ENCODE results near the gene IRX3. TPM values are rescaled to one million over a fixed set of nuclear protein-coding genes. Genes with fewer than 3 reads are reported as not detected.

The IRX3 gene
- total and polyA plus RNA-seq, 2 of the 8 experiments (the other 6 are each of a cell fraction or from before 2014, with no cell fraction given): 0.50 to 1.6 TPM

GRCh38 chr16:54275956-54276355 lies 10.6 kb downstream of the IRX3 start:
- no peak for DNase-seq (ENCODE audit: low read depth in 1 of 2, low spot score in 2 of 2)
- POLR2A ChIA-PET (ENCODE audit: partially characterized antibody): no interaction called here
- H3K4ac ChIP-seq (replicated peaks; ENCODE audit: insufficient read length, low read depth, low read length): no peak overlapping the region

More at GRCh38 chr16:54275956-54276355, 10.6 kb downstream of the IRX3 start:
- Histone ChIP-seq H3K79me2 (ENCODE audit: control insufficient read depth in 1 of 2, insufficient read depth in 2 of 2, low read length in 2 of 2) (no peaks in the 10 kb centered on the region), H3K14ac (ENCODE audit: insufficient read length) (no peak overlapping the region), H4K8ac (ENCODE audit: extremely low read depth, insufficient read depth, low read length) (no peak overlapping the region), H2AK5ac (ENCODE audit: low read depth, low read length) (no peak overlapping the region), H2BK15ac (ENCODE audit: low read length) (no peak overlapping the region), H4K91ac (replicated peaks; ENCODE audit: insufficient read length, low read length) (no peak overlapping the region), H3K79me1 (ENCODE audit: low read depth, low read length) (no peaks in the 10 kb centered on the region), H3K36me3 (ENCODE audit: control insufficient read depth in 2 of 4, insufficient read depth in 4 of 4, low read length in 3 of 4) (no peaks in the 10 kb centered on the region), H2BK12ac (ENCODE audit: low read depth, low read length) (no peak overlapping the region), H3K56ac (replicated peaks; ENCODE audit: insufficient read length, low read depth, low read length) (no peak overlapping the region), H3K4me2 (ENCODE audit: insufficient read depth in 1 of 2, low read depth in 2 of 2, low read length in 2 of 2) (no peak overlapping the region), H4K5ac (ENCODE audit: insufficient read length, low read depth, low read length) (no peak overlapping the region), H3K9me3 (ENCODE audit: insufficient read depth in 2 of 2, low read depth in 1 of 2, low read length in 1 of 2) (no peaks in the 10 kb centered on the region), H3K4me3 (ENCODE audit: extremely low read depth in 1 of 4, insufficient read depth in 2 of 4, low read depth in 3 of 4, low read length in 4 of 4) (no peak overlapping the region), H3K9ac (replicated peaks in 1 of 4; ENCODE audit: extremely low read depth in 1 of 4, low read depth in 3 of 4, low read length in 3 of 4) (no peak overlapping the region), H3K27me3 (replicated peaks in 1 of 4; ENCODE audit: control insufficient read depth in 3 of 4, extremely low read depth in 1 of 4, insufficient read depth in 3 of 4, low read length in 3 of 4) (peaks cover 5 to 18% (median 16%) of the 10 kb centered on the region in 4 experiments), H2BK120ac (replicated peaks; ENCODE audit: low read depth, low read length) (no peak overlapping the region), H4K20me1 (replicated peaks in 1 of 2; ENCODE audit: control insufficient read depth in 1 of 2, insufficient read depth in 2 of 2, low read length in 2 of 2) (no peaks in the 10 kb centered on the region), H3K23ac (ENCODE audit: insufficient read length) (no peak overlapping the region), H3K18ac (ENCODE audit: extremely low read depth, low read length) (no peak overlapping the region), H2BK20ac (ENCODE audit: low read length) (no peak overlapping the region), H3K23me2 (ENCODE audit: low read depth, low read length) (no peaks in the 10 kb centered on the region), H3K4me1 (replicated peaks in 1 of 4; ENCODE audit: control insufficient read depth in 3 of 4, insufficient read depth in 4 of 4, low read length in 3 of 4) (no peaks in the 10 kb centered on the region), H2AFZ (ENCODE audit: low read length) (no peak overlapping the region), H2BK5ac (ENCODE audit: low read depth, low read length) (no peak overlapping the region), H3K27ac (ENCODE audit: low read depth, low read length) (no peak overlapping the region)
- CTCF ChIA-PET (ENCODE audit: partially characterized antibody): interaction anchor here (0.6 to 0.7 kb wide), 2 partner anchors 8 to 9 kb away, joined by 3 read pairs; no protein-coding TSS in a partner anchor
- WGBS, 2 experiments (ENCODE audit: extremely low coverage in 1 of 2, insufficient coverage in 1 of 2, insufficient read length in 1 of 2, insufficient replicate concordance in 2 of 2, low coverage in 1 of 2, low lambda C conversion rate in 2 of 2, missing lambda C conversion rate in 1 of 2): 81% methylated on average over 6 of the region's 6 CpGs; no CpG with 5 or more reads in 1 of the 2 experiments
- no peak for FAIRE-seq
- TF ChIP-seq CBX5 (IDR thresholded peaks at IDR 0.05; ENCODE audit: low read depth, low read length) (no peak), PHF8 (conservative IDR thresholded peaks at IDR 0.05; ENCODE audit: low read depth, low read length) (no peak), CHD1 (IDR thresholded peaks at IDR 0.05; ENCODE audit: low read depth, low read length) (no peak), POU5F1 (IDR thresholded peaks at IDR 0.05; ENCODE audit: low read depth, low read length) (no peak), JUN (IDR thresholded peaks at IDR 0.05; ENCODE audit: low read depth, low read length) (no peak), YY1 (IDR thresholded peaks at IDR 0.05; ENCODE audit: low read depth, low read length) (no peak), GTF2F1 (IDR thresholded peaks at IDR 0.05; ENCODE audit: borderline replicate concordance, low read depth, low read length) (no peak)
- TF ChIP-seq, protein P1, sequence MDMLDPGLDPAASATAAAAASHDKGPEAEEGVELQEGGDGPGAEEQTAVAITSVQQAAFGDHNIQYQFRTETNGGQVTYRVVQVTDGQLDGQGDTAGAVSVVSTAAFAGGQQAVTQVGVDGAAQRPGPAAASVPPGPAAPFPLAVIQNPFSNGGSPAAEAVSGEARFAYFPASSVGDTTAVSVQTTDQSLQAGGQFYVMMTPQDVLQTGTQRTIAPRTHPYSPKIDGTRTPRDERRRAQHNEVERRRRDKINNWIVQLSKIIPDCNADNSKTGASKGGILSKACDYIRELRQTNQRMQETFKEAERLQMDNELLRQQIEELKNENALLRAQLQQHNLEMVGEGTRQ (IDR thresholded peaks at IDR 0.05; ENCODE audit: low read length): no peak

All from H1 (cell line).